ENCODE data around the gene MFSD11.
"Not testable (repeated sequence)": the region's sequence is repeated elsewhere in the genome, so short reads cannot be mapped to it uniquely, and the experiment has no call there.

The MFSD11 gene

DNA sequence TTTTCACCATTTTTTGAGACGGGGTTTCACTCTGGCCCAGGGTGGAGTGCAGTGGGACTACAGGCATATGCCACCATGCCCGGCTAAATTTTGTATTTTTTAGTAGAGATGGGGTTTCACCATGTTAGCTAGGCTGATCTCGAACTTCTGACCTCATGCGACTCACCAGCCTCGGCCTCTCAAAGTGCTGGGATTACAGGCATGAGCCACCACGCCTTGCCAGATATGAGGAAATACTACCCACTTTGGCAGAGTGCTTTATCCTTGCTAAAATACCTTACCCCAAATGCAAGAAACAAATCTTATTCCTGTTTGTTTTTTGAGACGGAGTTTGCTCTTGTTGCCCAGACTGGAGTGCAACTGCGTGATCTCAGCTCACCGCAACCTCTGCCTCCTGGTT lies 67.4 kb downstream of the MFSD11 start:
- DNase-seq (ENCODE audit: low read depth), result no peak

GRCh38 chr17:76806151-76806550 lies 68.2 kb downstream of the MFSD11 start:
- not testable (repeated sequence) for DNase-seq (ENCODE audit: low read depth)

DNA sequence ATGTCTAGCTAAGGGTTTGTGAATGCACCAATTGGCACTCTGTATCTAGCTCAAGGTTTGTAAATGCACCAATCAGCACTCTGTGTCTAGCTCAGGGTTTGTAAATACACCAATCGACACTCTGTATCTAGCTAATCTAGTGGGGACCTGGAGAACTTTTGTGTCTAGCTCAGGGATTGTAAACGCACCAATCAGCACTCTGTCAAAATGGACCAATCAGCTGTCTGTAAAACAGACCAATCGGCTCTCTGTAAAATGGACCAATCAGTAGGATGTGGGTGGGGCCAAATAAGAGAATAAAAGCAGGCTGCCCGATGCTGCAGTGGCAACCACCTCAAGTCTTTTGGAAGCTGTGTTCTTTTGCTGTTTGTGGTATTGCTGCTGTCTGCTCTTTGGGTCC lies 68.8 kb downstream of the MFSD11 start:
- DNase-seq (ENCODE audit: low read depth), result not testable (repeated sequence)

DNA sequence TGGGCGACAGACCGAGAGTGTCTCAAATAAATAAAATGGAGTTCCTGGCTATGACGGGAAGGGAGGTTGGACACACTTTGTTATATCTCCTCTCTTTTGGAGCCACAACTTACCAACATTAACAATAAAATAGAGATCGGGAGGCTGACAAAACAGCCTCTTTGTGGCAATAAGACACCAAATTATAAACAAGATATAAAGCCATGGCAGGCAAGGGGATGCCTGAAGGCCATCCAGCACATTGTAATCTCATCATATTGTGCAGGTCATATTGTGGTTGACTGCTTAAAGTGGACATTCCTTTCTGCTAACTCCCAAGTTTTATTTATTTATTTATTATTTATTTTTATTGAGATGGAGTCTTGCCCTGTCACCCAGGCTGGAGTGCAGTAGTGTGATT lies 70.4 kb downstream of the MFSD11 start:
- no peak for DNase-seq (ENCODE audit: low read depth)

- DNase-seq (ENCODE audit: low read depth), result no peak
Observed at GRCh38 chr17:76810956-76811355, 73.0 kb downstream of the MFSD11 start.

- DNase-seq (ENCODE audit: low read depth), result no peak
Observed at GRCh38 chr17:76811834-76812233, 73.9 kb downstream of the MFSD11 start.

GRCh38 chr17:76812263-76812662 lies 74.3 kb downstream of the MFSD11 start:
- no peak for DNase-seq (ENCODE audit: low read depth)

GRCh38 chr17:76812968-76813367 lies 75.0 kb downstream of the MFSD11 start:
- DNase-seq (ENCODE audit: low read depth), result no peak

GRCh38 chr17:76815907-76816589 lies 78.1 kb downstream of the MFSD11 start:
- not testable (repeated sequence) for DNase-seq (ENCODE audit: low read depth)

- DNase-seq (ENCODE audit: low read depth), result peak; percentile 10
Observed at GRCh38 chr17:76816590-76817135, 78.7 kb downstream of the MFSD11 start.

- DNase-seq (ENCODE audit: low read depth), result no peak
Observed at GRCh38 chr17:76820039-76820438, 82.1 kb downstream of the MFSD11 start.

DNA sequence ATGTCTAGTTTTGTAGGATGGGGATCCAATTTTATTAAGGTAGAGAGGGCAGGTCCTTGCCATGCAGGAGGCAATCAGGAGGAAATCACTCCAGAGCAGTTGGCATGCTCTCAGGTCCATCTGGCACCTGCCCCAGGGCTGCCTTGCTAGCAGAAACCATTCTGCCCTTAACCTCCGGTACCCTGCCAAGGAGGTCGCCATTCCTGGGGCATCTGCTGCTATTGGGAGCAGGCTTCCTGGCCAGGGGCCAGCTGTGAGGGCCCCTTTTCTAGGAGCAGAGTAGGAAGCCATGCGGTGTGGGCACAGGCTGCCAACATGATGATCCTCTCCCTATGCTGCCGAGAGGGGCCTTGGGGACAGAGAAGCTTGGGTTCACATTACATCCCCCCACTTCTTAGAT lies 82.6 kb downstream of the MFSD11 start:
- DNase-seq (ENCODE audit: low read depth), result no peak

DNA sequence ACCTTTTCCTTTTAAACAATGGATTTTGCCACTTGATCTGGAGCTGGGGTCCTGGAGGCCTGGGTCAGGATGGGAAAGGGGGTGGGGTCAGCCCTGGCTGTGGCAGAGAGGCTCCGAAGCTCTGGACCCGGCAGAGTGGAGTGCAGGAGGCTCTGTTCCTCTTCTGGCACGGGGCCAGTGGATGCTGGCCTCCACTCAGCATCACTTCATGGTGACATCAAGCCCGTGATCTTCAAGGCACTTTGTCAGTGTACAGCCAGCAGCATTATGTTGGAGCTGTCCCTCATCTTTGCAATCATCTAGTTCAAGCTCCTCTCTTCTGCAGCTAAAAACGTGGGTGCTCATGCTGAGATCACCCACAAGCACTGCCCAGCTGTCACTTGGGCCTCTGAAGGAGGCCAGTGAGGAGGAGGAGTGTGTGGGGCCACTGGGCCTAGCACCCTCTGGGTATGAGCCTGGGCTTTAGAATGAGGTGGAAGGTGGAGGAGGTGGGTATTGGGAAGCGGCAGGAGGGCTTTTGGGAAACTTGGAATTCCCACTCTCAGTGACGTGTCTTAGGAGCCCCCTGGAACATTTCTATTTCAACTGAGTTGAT lies 84.4 kb downstream of the MFSD11 start:
- DNase-seq (ENCODE audit: low read depth), result no peak

- DNase-seq (ENCODE audit: low read depth), result no peak
Observed at GRCh38 chr17:76824093-76824492, 86.2 kb downstream of the MFSD11 start.

DNA sequence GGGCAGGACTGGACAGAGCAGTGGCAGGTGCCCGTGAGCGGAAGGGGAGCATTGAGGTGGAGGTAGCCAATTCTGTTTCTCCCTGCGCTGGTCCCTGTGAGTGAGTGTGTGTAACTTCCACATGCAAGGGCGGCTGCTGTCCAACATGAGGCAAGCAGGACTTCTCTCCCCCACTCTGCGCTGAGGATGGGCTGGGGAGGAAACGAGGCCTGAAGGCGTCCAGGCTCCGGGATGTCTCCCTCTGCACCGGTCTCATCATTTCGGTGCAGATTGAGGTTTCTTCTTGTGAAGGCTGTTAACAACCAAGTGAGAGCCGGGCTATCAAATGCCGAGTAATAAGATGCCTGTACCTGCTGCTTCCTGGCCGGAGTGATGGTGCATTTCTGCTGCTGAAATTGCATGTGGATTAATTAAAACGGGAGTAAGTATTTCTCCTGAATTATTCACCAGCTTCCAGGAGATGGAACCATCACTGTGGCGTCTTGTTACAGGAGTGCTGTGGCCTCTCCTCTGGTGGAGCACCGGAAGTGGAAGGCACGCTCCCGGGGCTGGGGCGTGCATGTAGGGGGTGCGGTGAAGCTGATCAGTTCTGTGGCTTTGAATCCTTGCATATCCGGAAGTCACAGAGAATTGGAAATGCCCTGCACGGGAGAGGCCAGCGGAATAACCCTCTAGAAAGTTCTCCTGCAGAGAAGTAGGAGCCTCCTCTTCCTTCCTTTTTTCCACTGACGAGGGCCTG lies 88.6 kb downstream of the MFSD11 start:
- DNase-seq (ENCODE audit: low read depth), result no peak

GRCh38 chr17:76827736-76828135 lies 89.8 kb downstream of the MFSD11 start:
- DNase-seq (ENCODE audit: low read depth), result no peak
